WTC11 (cell line): ENCODE data around the gene AFF3. TPM values are rescaled to one million over a fixed set of nuclear protein-coding genes. Genes with fewer than 3 reads are reported as not detected.

Source experiments
- ATAC-seq: fragments of 200-7000 bp; cut with Tn5 transposase; 2 replicates; pipeline ENCODE4 v1.10.0; 2021; ENCODE audit warnings: mild to moderate bottlenecking, moderate library complexity
- CTCF ChIA-PET: fragments of 300-600 bp; sonication (Branson Sonifier 250); formaldehyde crosslinking; loops from one replicate; lab custom pipeline; 2021; ENCODE audit warnings: antibody characterized with exemption; lab: Charles Lee
- POLR2A ChIA-PET: fragments of 350-600 bp; sonication (Branson Sonifier 250); formaldehyde crosslinking; loops from one replicate; lab custom pipeline; 2021; ENCODE audit warnings: antibody characterized with exemption; lab: Charles Lee
- DNase-seq: peaks from one replicate; pipeline ENCODE4 v3.0.0; 2021; ENCODE audit warnings: low spot score
- H3K27ac Mint-ChIP-seq: 2 replicates; pipeline ENCODE4 v1.8.0; 2021; ENCODE audit warnings: mixed read lengths
- H3K27me3 Mint-ChIP-seq: 2 replicates; pipeline ENCODE4 v1.8.0; 2021; ENCODE audit warnings: low read depth, mild to moderate bottlenecking, moderate library complexity, mixed read lengths
- H3K36me3 Mint-ChIP-seq: 2 replicates; pipeline ENCODE4 v1.8.0; 2021; ENCODE audit warnings: mixed read lengths
- H3K4me1 Mint-ChIP-seq: 2 replicates; pipeline ENCODE4 v1.8.0; 2022; ENCODE audit warnings: mixed read lengths
- H3K4me3 Mint-ChIP-seq: 2 replicates; pipeline ENCODE4 v1.8.0; 2021; ENCODE audit warnings: mild to moderate bottlenecking, moderate library complexity, mixed read lengths
- H3K9me3 Mint-ChIP-seq: 2 replicates; pipeline ENCODE4 v1.8.0; 2021; ENCODE audit warnings: mixed read lengths
- CREM ChIP-seq: sonication (generic); formaldehyde crosslinking; IDR thresholded peaks from 2 replicates; pipeline ENCODE4 v1.8.1; 2022; ENCODE audit warnings: mild to moderate bottlenecking, missing genetic modification reagents, moderate library complexity
- ELF4 ChIP-seq: sonication (generic); formaldehyde crosslinking; IDR thresholded peaks from 2 replicates; pipeline ENCODE4 v1.8.1; 2022; ENCODE audit warnings: low read depth, mild to moderate bottlenecking, moderate library complexity, missing genetic modification reagents
- ETV6 ChIP-seq: sonication (generic); formaldehyde crosslinking; IDR thresholded peaks from 2 replicates; pipeline ENCODE4 v1.8.1; 2022; ENCODE audit warnings: mild to moderate bottlenecking, missing genetic modification reagents
- FOXJ3 ChIP-seq: sonication (generic); formaldehyde crosslinking; IDR thresholded peaks from 2 replicates; pipeline ENCODE4 v1.9.0; 2021; ENCODE audit warnings: missing genetic modification reagents, mild to moderate bottlenecking, borderline replicate concordance
- FOXP1 ChIP-seq: sonication (generic); formaldehyde crosslinking; IDR thresholded peaks from 2 replicates; pipeline ENCODE4 v1.8.0; 2022; ENCODE audit warnings: missing genetic modification reagents, mild to moderate bottlenecking, moderate library complexity, borderline replicate concordance
- IRF2 ChIP-seq: sonication (generic); formaldehyde crosslinking; IDR thresholded peaks from 2 replicates; pipeline ENCODE4 v1.8.0; 2022; ENCODE audit warnings: low read depth, missing genetic modification reagents, borderline replicate concordance
- JAZF1 ChIP-seq: fragments of 250-450 bp; sonication (Bioruptor Pico); IDR thresholded peaks from 2 replicates; pipeline ENCODE4 v1.9.0; 2021; ENCODE audit warnings: moderate library complexity, mild to moderate bottlenecking, inconsistent platforms
- NFYB ChIP-seq: sonication (generic); formaldehyde crosslinking; conservative IDR thresholded peaks from 2 replicates; pipeline ENCODE4 v1.8.0; 2022; ENCODE audit warnings: low read depth, missing genetic modification reagents
- NR3C1 ChIP-seq: sonication (generic); formaldehyde crosslinking; conservative IDR thresholded peaks from 2 replicates; pipeline ENCODE4 v1.8.1; 2023; ENCODE audit warnings: low read depth, mild to moderate bottlenecking, missing genetic modification reagents
- PRRX2 ChIP-seq: fragments of 250-450 bp; sonication (Bioruptor Pico); IDR thresholded peaks from 2 replicates; pipeline ENCODE4 v1.8.0; 2021; ENCODE audit warnings: mild to moderate bottlenecking
- RELA ChIP-seq: sonication (generic); formaldehyde crosslinking; IDR thresholded peaks from 2 replicates; pipeline ENCODE4 v1.8.1; 2022; ENCODE audit warnings: missing genetic modification reagents, mild to moderate bottlenecking, borderline replicate concordance
- RORB ChIP-seq: fragments of 250-450 bp; sonication (Bioruptor Pico); IDR thresholded peaks from 2 replicates; pipeline ENCODE4 v1.9.0; 2021; ENCODE audit warnings: mild to moderate bottlenecking
- SOX15 ChIP-seq: fragments of 250-450 bp; sonication (Bioruptor Pico); IDR thresholded peaks from 2 replicates; pipeline ENCODE4 v1.9.0; 2021; ENCODE audit warnings: mild to moderate bottlenecking
- ZNF219 ChIP-seq: sonication (generic); formaldehyde crosslinking; IDR thresholded peaks from 2 replicates; pipeline ENCODE4 v1.8.0; 2023; ENCODE audit warnings: missing genetic modification reagents, mild to moderate bottlenecking, borderline replicate concordance
- total RNA-seq: library from RNA; stranded (reverse); gene quantifications from 3 replicates; pipeline ENCODE4 v1.2.3, GENCODE V29; 2021
- TF ChIP-seq, protein P1 (sequence below): sonication (generic); formaldehyde crosslinking; IDR thresholded peaks from 2 replicates; pipeline ENCODE4 v1.8.0; 2022; ENCODE audit warnings: missing genetic modification reagents
- TF ChIP-seq, protein P2 (sequence below): sonication (generic); formaldehyde crosslinking; IDR thresholded peaks from 2 replicates; pipeline ENCODE4 v1.8.0; 2022; ENCODE audit warnings: mild to moderate bottlenecking, missing genetic modification reagents
- TF ChIP-seq, protein P3 (sequence below): sonication (generic); formaldehyde crosslinking; IDR thresholded peaks from 2 replicates; pipeline ENCODE4 v1.8.0; 2022; ENCODE audit warnings: mild to moderate bottlenecking, missing genetic modification reagents
- TF ChIP-seq, protein P4 (sequence below): fragments of 250-450 bp; sonication (Bioruptor Pico); IDR thresholded peaks from 2 replicates; pipeline ENCODE4 v1.9.0; 2021; ENCODE audit warnings: mild to moderate bottlenecking
- TF ChIP-seq, protein P5 (sequence below): fragments of 250-450 bp; sonication (Bioruptor Pico); IDR thresholded peaks from 2 replicates; pipeline ENCODE4 v1.9.0; 2021; ENCODE audit warnings: moderate library complexity, mild to moderate bottlenecking, inconsistent platforms, borderline replicate concordance
- TF ChIP-seq, protein P6 (sequence below): sonication (generic); formaldehyde crosslinking; IDR thresholded peaks from 2 replicates; pipeline ENCODE4 v1.8.1; 2022; ENCODE audit warnings: mild to moderate bottlenecking, moderate library complexity, missing genetic modification reagents

AFF3 gene
- total RNA-seq, 1 experiment from 2014 or later, result 1.2 TPM

DNA sequence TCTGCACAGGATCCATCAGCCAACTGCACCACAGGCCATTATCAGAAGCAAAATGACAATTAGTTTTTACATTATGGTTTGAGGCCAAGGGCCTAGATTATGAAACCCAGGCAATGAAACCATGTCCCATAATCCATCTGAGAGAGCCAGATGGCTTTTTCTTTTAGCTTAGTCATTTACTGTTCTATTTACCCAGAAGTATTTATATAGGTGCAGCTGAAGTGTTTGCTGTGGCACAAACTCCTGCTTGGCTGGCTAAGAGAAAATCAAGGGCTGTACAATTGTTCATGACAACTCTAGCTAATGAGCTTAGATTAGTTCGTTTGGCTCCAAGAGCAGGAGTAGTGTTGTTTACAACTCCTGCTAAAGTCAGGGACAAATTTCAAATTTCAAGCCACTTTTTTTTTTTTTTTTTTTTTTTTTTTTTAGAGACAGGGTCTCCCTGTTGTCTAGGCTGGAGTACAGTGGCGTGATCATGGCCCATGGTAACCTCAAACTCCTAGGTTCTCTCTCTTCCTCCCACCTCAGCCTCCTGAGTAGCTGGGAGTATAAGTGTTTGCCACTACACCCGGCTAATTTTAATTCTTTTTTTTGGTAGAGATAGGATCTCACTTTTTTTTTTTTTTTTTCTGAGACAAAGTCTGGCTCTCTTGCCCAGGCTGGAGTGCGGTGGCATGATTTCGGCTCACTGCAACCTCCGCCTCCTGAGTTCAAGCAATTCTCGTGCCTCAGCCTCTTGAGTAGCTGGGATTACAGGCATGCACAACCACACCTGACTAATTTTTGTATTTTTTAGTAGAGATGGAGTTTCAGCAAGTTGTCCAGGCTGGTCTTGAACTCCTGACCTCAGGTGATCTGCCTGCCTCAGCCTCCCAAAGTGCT, 634.2 kb downstream of the AFF3 start (continued):
- TF ChIP-seq, protein P1, sequence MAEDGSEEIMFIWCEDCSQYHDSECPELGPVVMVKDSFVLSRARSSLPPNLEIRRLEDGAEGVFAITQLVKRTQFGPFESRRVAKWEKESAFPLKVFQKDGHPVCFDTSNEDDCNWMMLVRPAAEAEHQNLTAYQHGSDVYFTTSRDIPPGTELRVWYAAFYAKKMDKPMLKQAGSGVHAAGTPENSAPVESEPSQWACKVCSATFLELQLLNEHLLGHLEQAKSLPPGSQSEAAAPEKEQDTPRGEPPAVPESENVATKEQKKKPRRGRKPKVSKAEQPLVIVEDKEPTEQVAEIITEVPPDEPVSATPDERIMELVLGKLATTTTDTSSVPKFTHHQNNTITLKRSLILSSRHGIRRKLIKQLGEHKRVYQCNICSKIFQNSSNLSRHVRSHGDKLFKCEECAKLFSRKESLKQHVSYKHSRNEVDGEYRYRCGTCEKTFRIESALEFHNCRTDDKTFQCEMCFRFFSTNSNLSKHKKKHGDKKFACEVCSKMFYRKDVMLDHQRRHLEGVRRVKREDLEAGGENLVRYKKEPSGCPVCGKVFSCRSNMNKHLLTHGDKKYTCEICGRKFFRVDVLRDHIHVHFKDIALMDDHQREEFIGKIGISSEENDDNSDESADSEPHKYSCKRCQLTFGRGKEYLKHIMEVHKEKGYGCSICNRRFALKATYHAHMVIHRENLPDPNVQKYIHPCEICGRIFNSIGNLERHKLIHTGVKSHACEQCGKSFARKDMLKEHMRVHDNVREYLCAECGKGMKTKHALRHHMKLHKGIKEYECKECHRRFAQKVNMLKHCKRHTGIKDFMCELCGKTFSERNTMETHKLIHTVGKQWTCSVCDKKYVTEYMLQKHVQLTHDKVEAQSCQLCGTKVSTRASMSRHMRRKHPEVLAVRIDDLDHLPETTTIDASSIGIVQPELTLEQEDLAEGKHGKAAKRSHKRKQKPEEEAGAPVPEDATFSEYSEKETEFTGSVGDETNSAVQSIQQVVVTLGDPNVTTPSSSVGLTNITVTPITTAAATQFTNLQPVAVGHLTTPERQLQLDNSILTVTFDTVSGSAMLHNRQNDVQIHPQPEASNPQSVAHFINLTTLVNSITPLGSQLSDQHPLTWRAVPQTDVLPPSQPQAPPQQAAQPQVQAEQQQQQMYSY, result no peak
- TF ChIP-seq PRRX2 (no peak), FOXP1 (CRISPR knock-in tag) (no peak), ETV6 (CRISPR knock-in tag) (no peak)
- TF ChIP-seq, protein P2, sequence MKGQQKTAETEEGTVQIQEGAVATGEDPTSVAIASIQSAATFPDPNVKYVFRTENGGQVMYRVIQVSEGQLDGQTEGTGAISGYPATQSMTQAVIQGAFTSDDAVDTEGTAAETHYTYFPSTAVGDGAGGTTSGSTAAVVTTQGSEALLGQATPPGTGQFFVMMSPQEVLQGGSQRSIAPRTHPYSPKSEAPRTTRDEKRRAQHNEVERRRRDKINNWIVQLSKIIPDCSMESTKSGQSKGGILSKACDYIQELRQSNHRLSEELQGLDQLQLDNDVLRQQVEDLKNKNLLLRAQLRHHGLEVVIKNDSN (CRISPR knock-in tag), result no peak
- TF ChIP-seq, protein P3, sequence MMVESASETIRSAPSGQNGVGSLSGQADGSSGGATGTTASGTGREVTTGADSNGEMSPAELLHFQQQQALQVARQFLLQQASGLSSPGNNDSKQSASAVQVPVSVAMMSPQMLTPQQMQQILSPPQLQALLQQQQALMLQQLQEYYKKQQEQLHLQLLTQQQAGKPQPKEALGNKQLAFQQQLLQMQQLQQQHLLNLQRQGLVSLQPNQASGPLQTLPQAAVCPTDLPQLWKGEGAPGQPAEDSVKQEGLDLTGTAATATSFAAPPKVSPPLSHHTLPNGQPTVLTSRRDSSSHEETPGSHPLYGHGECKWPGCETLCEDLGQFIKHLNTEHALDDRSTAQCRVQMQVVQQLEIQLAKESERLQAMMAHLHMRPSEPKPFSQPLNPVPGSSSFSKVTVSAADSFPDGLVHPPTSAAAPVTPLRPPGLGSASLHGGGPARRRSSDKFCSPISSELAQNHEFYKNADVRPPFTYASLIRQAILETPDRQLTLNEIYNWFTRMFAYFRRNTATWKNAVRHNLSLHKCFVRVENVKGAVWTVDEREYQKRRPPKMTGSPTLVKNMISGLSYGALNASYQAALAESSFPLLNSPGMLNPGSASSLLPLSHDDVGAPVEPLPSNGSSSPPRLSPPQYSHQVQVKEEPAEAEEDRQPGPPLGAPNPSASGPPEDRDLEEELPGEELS (CRISPR knock-in tag), result no peak
- TF ChIP-seq, protein P4, sequence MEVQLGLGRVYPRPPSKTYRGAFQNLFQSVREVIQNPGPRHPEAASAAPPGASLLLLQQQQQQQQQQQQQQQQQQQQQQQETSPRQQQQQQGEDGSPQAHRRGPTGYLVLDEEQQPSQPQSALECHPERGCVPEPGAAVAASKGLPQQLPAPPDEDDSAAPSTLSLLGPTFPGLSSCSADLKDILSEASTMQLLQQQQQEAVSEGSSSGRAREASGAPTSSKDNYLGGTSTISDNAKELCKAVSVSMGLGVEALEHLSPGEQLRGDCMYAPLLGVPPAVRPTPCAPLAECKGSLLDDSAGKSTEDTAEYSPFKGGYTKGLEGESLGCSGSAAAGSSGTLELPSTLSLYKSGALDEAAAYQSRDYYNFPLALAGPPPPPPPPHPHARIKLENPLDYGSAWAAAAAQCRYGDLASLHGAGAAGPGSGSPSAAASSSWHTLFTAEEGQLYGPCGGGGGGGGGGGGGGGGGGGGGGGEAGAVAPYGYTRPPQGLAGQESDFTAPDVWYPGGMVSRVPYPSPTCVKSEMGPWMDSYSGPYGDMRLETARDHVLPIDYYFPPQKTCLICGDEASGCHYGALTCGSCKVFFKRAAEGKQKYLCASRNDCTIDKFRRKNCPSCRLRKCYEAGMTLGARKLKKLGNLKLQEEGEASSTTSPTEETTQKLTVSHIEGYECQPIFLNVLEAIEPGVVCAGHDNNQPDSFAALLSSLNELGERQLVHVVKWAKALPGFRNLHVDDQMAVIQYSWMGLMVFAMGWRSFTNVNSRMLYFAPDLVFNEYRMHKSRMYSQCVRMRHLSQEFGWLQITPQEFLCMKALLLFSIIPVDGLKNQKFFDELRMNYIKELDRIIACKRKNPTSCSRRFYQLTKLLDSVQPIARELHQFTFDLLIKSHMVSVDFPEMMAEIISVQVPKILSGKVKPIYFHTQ (CRISPR knock-in tag), result no peak

DNA sequence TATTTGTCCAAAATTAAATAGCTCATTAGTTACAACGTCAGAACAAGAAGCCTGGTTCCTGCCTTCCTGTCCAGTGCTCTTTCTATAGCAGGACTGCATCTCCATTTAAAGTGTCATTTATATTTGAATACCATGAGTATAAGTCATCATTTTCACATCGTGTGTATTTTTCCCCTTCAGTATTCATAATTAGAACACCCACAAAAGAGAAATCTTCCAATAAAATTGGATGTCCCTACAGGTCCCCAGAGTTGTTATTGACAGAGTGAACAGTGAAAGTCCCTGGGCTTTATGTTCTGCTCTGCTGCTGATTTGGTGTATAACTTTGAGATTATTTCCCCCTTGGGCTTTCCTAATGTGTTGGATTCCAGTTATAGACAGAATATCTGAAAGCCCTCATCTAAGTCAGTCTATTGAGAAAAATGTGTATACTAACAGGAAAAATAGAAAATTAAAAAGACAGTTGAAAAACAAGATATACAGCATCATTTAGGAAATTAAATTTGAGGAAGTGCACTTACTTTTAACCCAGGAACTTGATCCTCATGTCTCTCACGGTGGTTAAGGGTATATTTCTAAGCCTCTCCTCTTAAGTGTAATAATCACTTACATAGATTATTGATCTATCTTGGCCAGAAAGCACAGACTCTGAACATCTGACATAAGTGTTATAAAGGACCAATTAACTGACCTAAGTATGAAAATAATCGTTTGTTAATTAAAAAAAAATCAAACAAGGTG, 637.4 kb downstream of the AFF3 start:
- Mint-ChIP-seq H3K4me3 (no peak overlapping the region), H3K36me3 (no peaks in the 10 kb centered on the region), H3K27me3 (no peaks in the 10 kb centered on the region), H3K9me3 (no peaks in the 10 kb centered on the region), H3K27ac (no peak overlapping the region), H3K4me1 (peaks cover 7% of the 10 kb centered on the region)
- POLR2A ChIA-PET, result no interaction called here
- no peak for DNase-seq
- CTCF ChIA-PET, result no interaction called here
- ATAC-seq, result no peak
- TF ChIP-seq NFYB (CRISPR knock-in tag) (no peak), ZNF219 (CRISPR knock-in tag) (no peak), JAZF1 (CRISPR knock-in tag) (no peak), FOXJ3 (no peak), NR3C1 (CRISPR knock-in tag) (no peak), CREM (no peak), IRF2 (CRISPR knock-in tag) (no peak), RORB (CRISPR knock-in tag) (no peak), ELF4 (CRISPR knock-in tag) (no peak), SOX15 (CRISPR knock-in tag) (no peak), RELA (no peak)
- TF ChIP-seq, protein P5, sequence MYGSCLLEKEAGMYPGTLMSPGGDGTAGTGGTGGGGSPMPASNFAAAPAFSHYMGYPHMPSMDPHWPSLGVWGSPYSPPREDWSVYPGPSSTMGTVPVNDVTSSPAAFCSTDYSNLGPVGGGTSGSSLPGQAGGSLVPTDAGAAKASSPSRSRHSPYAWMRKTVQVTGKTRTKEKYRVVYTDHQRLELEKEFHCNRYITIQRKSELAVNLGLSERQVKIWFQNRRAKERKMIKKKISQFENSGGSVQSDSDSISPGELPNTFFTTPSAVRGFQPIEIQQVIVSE (CRISPR knock-in tag), result no peak
- TF ChIP-seq, protein P2 (CRISPR knock-in tag), result no peak
- TF ChIP-seq, protein P6, sequence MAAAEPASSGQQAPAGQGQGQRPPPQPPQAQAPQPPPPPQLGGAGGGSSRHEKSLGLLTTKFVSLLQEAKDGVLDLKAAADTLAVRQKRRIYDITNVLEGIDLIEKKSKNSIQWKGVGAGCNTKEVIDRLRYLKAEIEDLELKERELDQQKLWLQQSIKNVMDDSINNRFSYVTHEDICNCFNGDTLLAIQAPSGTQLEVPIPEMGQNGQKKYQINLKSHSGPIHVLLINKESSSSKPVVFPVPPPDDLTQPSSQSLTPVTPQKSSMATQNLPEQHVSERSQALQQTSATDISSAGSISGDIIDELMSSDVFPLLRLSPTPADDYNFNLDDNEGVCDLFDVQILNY (CRISPR knock-in tag), result no peak
